IMR-90 (cell line): ENCODE results near the gene ZMAT2.

Source experiments
- BHLHE40 ChIP-seq: fragments of 150-350 bp; IDR thresholded peaks from 2 replicates; pipeline ENCODE4 v1.6.1; 2016; ENCODE audit warnings: mild to moderate bottlenecking, low read depth, low read length
- CEBPB ChIP-seq: IDR thresholded peaks from 2 replicates; pipeline ENCODE4 v1.6.1; 2012; ENCODE audit warnings: low read depth, low read length, improper control_type of control experiment
- CTCF ChIP-seq: conservative IDR thresholded peaks from 2 replicates; pipeline ENCODE4 v1.5.1; 2012; ENCODE audit warnings: mild to moderate bottlenecking, low read depth, low read length, improper control_type of control experiment
- MAFK ChIP-seq: IDR thresholded peaks from 2 replicates; pipeline ENCODE4 v1.6.1; 2012; ENCODE audit warnings: low read depth, low read length, improper control_type of control experiment
- MAZ ChIP-seq: IDR thresholded peaks from 2 replicates; pipeline ENCODE4 v1.6.1; 2012; ENCODE audit warnings: low read depth, mild to moderate bottlenecking, low read length, improper control_type of control experiment, moderate library complexity, borderline replicate concordance
- POLR2A ChIP-seq: IDR thresholded peaks from 2 replicates; pipeline ENCODE4 v1.6.1; 2012; ENCODE audit warnings: mild to moderate bottlenecking, low read depth, low read length
- RAD21 ChIP-seq: IDR thresholded peaks from 2 replicates; pipeline ENCODE4 v1.6.1; 2012; ENCODE audit warnings: low read length, improper control_type of control experiment
- RCOR1 ChIP-seq: IDR thresholded peaks from 2 replicates; pipeline ENCODE4 v1.6.1; 2012; ENCODE audit warnings: mild to moderate bottlenecking, low read length, improper control_type of control experiment; ENCODE audit not compliant: insufficient replicate concordance
- USF2 ChIP-seq: fragments of 150-350 bp; IDR thresholded peaks from 2 replicates; pipeline ENCODE4 v1.6.1; 2017; ENCODE audit warnings: mild to moderate bottlenecking, antibody characterized with exemption, low read length, low read depth

GRCh38 chr5:140711794-140712193 lies 11.5 kb downstream of the ZMAT2 start:
- TF ChIP-seq CTCF = no peak
- TF ChIP-seq BHLHE40 = no peak
- TF ChIP-seq MAZ = no peak
- no peak for TF ChIP-seq USF2
- TF ChIP-seq MAFK = no peak
- no peak for TF ChIP-seq CEBPB
- no peak for TF ChIP-seq POLR2A
- TF ChIP-seq RCOR1 = no peak
- no peak for TF ChIP-seq RAD21
